Measurements from ENCODE around the gene AQP7. TPM values are rescaled to one million over a fixed set of nuclear protein-coding genes. Genes with fewer than 3 reads are reported as not detected.
"Not testable (repeated sequence)": the region's sequence is repeated elsewhere in the genome, so short reads cannot be mapped to it uniquely, and the experiment has no call there.

The AQP7 gene
- total and polyA plus RNA-seq, 9 of the 15 experiments (the other 6 are each of a cell fraction or from before 2014, with no cell fraction given) = 0.04 to 0.53 (median 0.07) TPM; not detected in 4

- H4K20me1 ChIP-seq (replicated peaks; ENCODE audit: control insufficient read depth, insufficient read depth, low read length); H3K4me3 ChIP-seq; BruUV-seq (replicated peaks); DNase-seq (ENCODE audit: extremely low read depth in 1 of 4, low spot score in 3 of 4); H3K27me3 ChIP-seq (ENCODE audit: control insufficient read depth in 2 of 2, insufficient read depth in 2 of 2, low read length in 2 of 2); H2AFZ ChIP-seq (ENCODE audit: low read depth, low read length); intact Hi-C loops (cut with micrococcal nuclease); H3K4me2 ChIP-seq (ENCODE audit: insufficient read depth, low read length); H3K9ac ChIP-seq (ENCODE audit: insufficient read depth in 1 of 2, low read depth in 2 of 2, low read length in 2 of 2); H3K4me1 ChIP-seq (replicated peaks in 1 of 2; ENCODE audit: control insufficient read depth in 2 of 2, insufficient read depth in 2 of 2, low read length in 2 of 2); H3K36me3 ChIP-seq (ENCODE audit: control insufficient read depth, insufficient read depth, low read length); in situ Hi-C loops (cut with MboI); CTCF ChIA-PET (ENCODE audit: low intra/inter-chr PET ratio); H3K79me2 ChIP-seq (ENCODE audit: control insufficient read depth, insufficient read depth, low read length); H3K9me1 ChIP-seq (ENCODE audit: control insufficient read depth, insufficient read depth, low read length); H3K27ac ChIP-seq (ENCODE audit: extremely low read depth, low read depth, low read length); ATAC-seq; H3K9me3 ChIP-seq (replicated peaks; ENCODE audit: control insufficient read depth, insufficient read depth, low read depth, low read length); FAIRE-seq; POLR2A ChIA-PET: not testable (repeated sequence)
- WGBS (ENCODE audit: insufficient coverage, low coverage, missing lambda C conversion rate) = 83% methylated on average over 3 of the region's 9 CpGs
Measured at GRCh38 chr9:33386998-33387397, 15.4 kb downstream of the AQP7 start.

DNA sequence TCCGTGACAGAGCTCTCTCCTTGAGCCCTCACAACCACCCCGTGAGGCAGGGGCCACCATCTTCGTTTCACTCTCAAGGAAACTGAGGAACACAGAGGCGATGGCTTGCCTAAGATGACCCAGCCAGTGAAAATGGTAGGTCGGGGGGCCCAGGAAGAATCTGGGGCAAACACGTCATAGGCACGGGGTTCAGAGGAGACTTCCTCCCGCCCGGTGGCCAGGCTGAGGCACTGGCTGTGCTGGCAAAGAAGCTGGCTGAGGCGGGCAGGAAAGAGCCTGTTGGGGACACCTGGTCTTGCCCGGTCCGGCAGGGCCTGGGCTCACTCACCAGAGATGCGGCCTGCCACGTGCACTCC is 15.7 kb downstream of the AQP7 start:
- H3K4me3 ChIP-seq; H3K9me3 ChIP-seq (replicated peaks; ENCODE audit: control insufficient read depth, insufficient read depth, low read depth, low read length); H3K4me1 ChIP-seq (replicated peaks in 1 of 2; ENCODE audit: control insufficient read depth in 2 of 2, insufficient read depth in 2 of 2, low read length in 2 of 2); H3K27ac ChIP-seq (ENCODE audit: extremely low read depth, low read depth, low read length); FAIRE-seq; BruUV-seq (replicated peaks); POLR2A ChIA-PET; CTCF ChIA-PET (ENCODE audit: low intra/inter-chr PET ratio); H3K9ac ChIP-seq (ENCODE audit: insufficient read depth in 1 of 2, low read depth in 2 of 2, low read length in 2 of 2); H3K9me1 ChIP-seq (ENCODE audit: control insufficient read depth, insufficient read depth, low read length); H3K27me3 ChIP-seq (ENCODE audit: control insufficient read depth in 2 of 2, insufficient read depth in 2 of 2, low read length in 2 of 2); H3K79me2 ChIP-seq (ENCODE audit: control insufficient read depth, insufficient read depth, low read length); H3K4me2 ChIP-seq (ENCODE audit: insufficient read depth, low read length); ATAC-seq; intact Hi-C loops (cut with micrococcal nuclease); H2AFZ ChIP-seq (ENCODE audit: low read depth, low read length); DNase-seq (ENCODE audit: extremely low read depth in 1 of 4, low spot score in 3 of 4); in situ Hi-C loops (cut with MboI); H4K20me1 ChIP-seq (replicated peaks; ENCODE audit: control insufficient read depth, insufficient read depth, low read length); H3K36me3 ChIP-seq (ENCODE audit: control insufficient read depth, insufficient read depth, low read length): not testable (repeated sequence)
- whole genome bisulfite sequencing (ENCODE audit: insufficient coverage, low coverage, missing lambda C conversion rate) = 36% methylated on average over 4 of the region's 14 CpGs

- in situ Hi-C loops (cut with MboI); H3K4me1 ChIP-seq (replicated peaks in 1 of 2; ENCODE audit: control insufficient read depth in 2 of 2, insufficient read depth in 2 of 2, low read length in 2 of 2); H3K9me1 ChIP-seq (ENCODE audit: control insufficient read depth, insufficient read depth, low read length); CTCF ChIA-PET (ENCODE audit: low intra/inter-chr PET ratio); H3K4me3 ChIP-seq; H3K27me3 ChIP-seq (ENCODE audit: control insufficient read depth in 2 of 2, insufficient read depth in 2 of 2, low read length in 2 of 2); H3K9me3 ChIP-seq (replicated peaks; ENCODE audit: control insufficient read depth, insufficient read depth, low read depth, low read length); H3K79me2 ChIP-seq (ENCODE audit: control insufficient read depth, insufficient read depth, low read length); intact Hi-C loops (cut with micrococcal nuclease); H3K27ac ChIP-seq (ENCODE audit: extremely low read depth, low read depth, low read length); H3K36me3 ChIP-seq (ENCODE audit: control insufficient read depth, insufficient read depth, low read length); DNase-seq (ENCODE audit: extremely low read depth in 1 of 4, low spot score in 3 of 4); POLR2A ChIA-PET; H3K9ac ChIP-seq (ENCODE audit: insufficient read depth in 1 of 2, low read depth in 2 of 2, low read length in 2 of 2); H2AFZ ChIP-seq (ENCODE audit: low read depth, low read length); H4K20me1 ChIP-seq (replicated peaks; ENCODE audit: control insufficient read depth, insufficient read depth, low read length); ATAC-seq; H3K4me2 ChIP-seq (ENCODE audit: insufficient read depth, low read length); FAIRE-seq; BruUV-seq (replicated peaks): not testable (repeated sequence)
- WGBS (ENCODE audit: insufficient coverage, low coverage, missing lambda C conversion rate) = 80% methylated on average over 14 of the region's 23 CpGs
Measured at GRCh38 chr9:33385979-33386640, 16.3 kb downstream of the AQP7 start.

- 57% methylated on average over 7 of the region's 11 CpGs for WGBS (ENCODE audit: insufficient coverage, low coverage, missing lambda C conversion rate)
- DNase-seq (ENCODE audit: extremely low read depth in 1 of 4, low spot score in 3 of 4); intact Hi-C loops (cut with micrococcal nuclease); in situ Hi-C loops (cut with MboI); H3K9me1 ChIP-seq (ENCODE audit: control insufficient read depth, insufficient read depth, low read length); H3K27ac ChIP-seq (ENCODE audit: extremely low read depth, low read depth, low read length); H3K9me3 ChIP-seq (replicated peaks; ENCODE audit: control insufficient read depth, insufficient read depth, low read depth, low read length); H3K4me3 ChIP-seq; BruUV-seq (replicated peaks); POLR2A ChIA-PET; H3K36me3 ChIP-seq (ENCODE audit: control insufficient read depth, insufficient read depth, low read length); H4K20me1 ChIP-seq (replicated peaks; ENCODE audit: control insufficient read depth, insufficient read depth, low read length); H3K27me3 ChIP-seq (ENCODE audit: control insufficient read depth in 2 of 2, insufficient read depth in 2 of 2, low read length in 2 of 2); H3K4me1 ChIP-seq (replicated peaks in 1 of 2; ENCODE audit: control insufficient read depth in 2 of 2, insufficient read depth in 2 of 2, low read length in 2 of 2); FAIRE-seq; H3K9ac ChIP-seq (ENCODE audit: insufficient read depth in 1 of 2, low read depth in 2 of 2, low read length in 2 of 2); H3K4me2 ChIP-seq (ENCODE audit: insufficient read depth, low read length); ATAC-seq; H2AFZ ChIP-seq (ENCODE audit: low read depth, low read length); H3K79me2 ChIP-seq (ENCODE audit: control insufficient read depth, insufficient read depth, low read length); CTCF ChIA-PET (ENCODE audit: low intra/inter-chr PET ratio): not testable (repeated sequence)
Measured at GRCh38 chr9:33385536-33385935, 16.8 kb downstream of the AQP7 start.
